ENCODE measurements around the gene PHTF1.
A peak's percentile ranks its signal among the peaks of the same experiment; 100 is the strongest.

The PHTF1 gene

GRCh38 chr1:113759333-113760101 is at the start of gene PHTF1:
Gene PHTF1, minus strand, starts transcription at chr1:113759486. Its CDS starts 783 bp downstream, at chr1:113758703.
- FAIRE-seq (peak; percentile 97), DNase-seq (ENCODE audit: insufficient read length, low spot score) (peak; percentile 79)
- TF ChIP-seq POLR2A (IDR thresholded peaks at IDR 0.05; ENCODE audit: low read depth, low read length), result peak; percentile 67

GRCh38 chr1:113808450-113809195 is 49.3 kb upstream of the PHTF1 start:
- no peak for FAIRE-seq
- DNase-seq (ENCODE audit: insufficient read length, low spot score), result no peak

GRCh38 chr1:113805639-113806038 is 46.4 kb upstream of the PHTF1 start:
- no peak for TF ChIP-seq POLR2A (IDR thresholded peaks at IDR 0.05; ENCODE audit: low read depth, low read length)
- DNase-seq (ENCODE audit: insufficient read length, low spot score) (no peak), FAIRE-seq (no peak)

More at GRCh38 chr1:113808450-113809195, 49.3 kb upstream of the PHTF1 start:
- TF ChIP-seq POLR2A (IDR thresholded peaks at IDR 0.05; ENCODE audit: low read depth, low read length), result no peak

GRCh38 chr1:113805256-113805531 is 45.9 kb upstream of the PHTF1 start:
- no peak for TF ChIP-seq POLR2A (IDR thresholded peaks at IDR 0.05; ENCODE audit: low read depth, low read length)
- DNase-seq (ENCODE audit: insufficient read length, low spot score) (no peak), FAIRE-seq (no peak)

- DNase-seq (ENCODE audit: insufficient read length, low spot score) (peak; percentile 47), FAIRE-seq (peak; percentile 88)
- no peak for TF ChIP-seq POLR2A (IDR thresholded peaks at IDR 0.05; ENCODE audit: low read depth, low read length)
Observed at GRCh38 chr1:113804421-113805255, 45.4 kb upstream of the PHTF1 start.

- TF ChIP-seq POLR2A (IDR thresholded peaks at IDR 0.05; ENCODE audit: low read depth, low read length), result no peak
- DNase-seq (ENCODE audit: insufficient read length, low spot score), result no peak
- FAIRE-seq, result no peak
Observed at GRCh38 chr1:113802367-113803007, 43.2 kb upstream of the PHTF1 start.

GRCh38 chr1:113800487-113800886 is 41.2 kb upstream of the PHTF1 start:
- TF ChIP-seq POLR2A (IDR thresholded peaks at IDR 0.05; ENCODE audit: low read depth, low read length), result no peak
- no peak for DNase-seq (ENCODE audit: insufficient read length, low spot score)
- peak; percentile 36 for FAIRE-seq

- no peak for FAIRE-seq
- no peak for DNase-seq (ENCODE audit: insufficient read length, low spot score)
- TF ChIP-seq POLR2A (IDR thresholded peaks at IDR 0.05; ENCODE audit: low read depth, low read length), result no peak
Observed at GRCh38 chr1:113797472-113797871, 38.2 kb upstream of the PHTF1 start.

- FAIRE-seq, result peak; percentile 75
- no peak for TF ChIP-seq POLR2A (IDR thresholded peaks at IDR 0.05; ENCODE audit: low read depth, low read length)
- DNase-seq (ENCODE audit: insufficient read length, low spot score), result no peak
Observed at GRCh38 chr1:113793878-113794834, 34.9 kb upstream of the PHTF1 start.

- FAIRE-seq (peak; percentile 82), DNase-seq (ENCODE audit: insufficient read length, low spot score) (peak; percentile 8)
Observed at GRCh38 chr1:113792986-113793385, 33.7 kb upstream of the PHTF1 start.

GRCh38 chr1:113792471-113792870 is 33.2 kb upstream of the PHTF1 start:
- FAIRE-seq, result no peak
- no peak for DNase-seq (ENCODE audit: insufficient read length, low spot score)
- no peak for TF ChIP-seq POLR2A (IDR thresholded peaks at IDR 0.05; ENCODE audit: low read depth, low read length)

More at GRCh38 chr1:113792986-113793385, 33.7 kb upstream of the PHTF1 start:
- no peak for TF ChIP-seq POLR2A (IDR thresholded peaks at IDR 0.05; ENCODE audit: low read depth, low read length)

GRCh38 chr1:113788802-113789201 is 29.5 kb upstream of the PHTF1 start:
- FAIRE-seq (no peak), DNase-seq (ENCODE audit: insufficient read length, low spot score) (no peak)
- no peak for TF ChIP-seq POLR2A (IDR thresholded peaks at IDR 0.05; ENCODE audit: low read depth, low read length)

GRCh38 chr1:113787663-113788062 is 28.4 kb upstream of the PHTF1 start:
- DNase-seq (ENCODE audit: insufficient read length, low spot score) (no peak), FAIRE-seq (no peak)
- TF ChIP-seq POLR2A (IDR thresholded peaks at IDR 0.05; ENCODE audit: low read depth, low read length), result no peak

Data from H54 (cell line).